ENCODE measurements around the gene CYP26C1.

CYP26C1 gene

DNA sequence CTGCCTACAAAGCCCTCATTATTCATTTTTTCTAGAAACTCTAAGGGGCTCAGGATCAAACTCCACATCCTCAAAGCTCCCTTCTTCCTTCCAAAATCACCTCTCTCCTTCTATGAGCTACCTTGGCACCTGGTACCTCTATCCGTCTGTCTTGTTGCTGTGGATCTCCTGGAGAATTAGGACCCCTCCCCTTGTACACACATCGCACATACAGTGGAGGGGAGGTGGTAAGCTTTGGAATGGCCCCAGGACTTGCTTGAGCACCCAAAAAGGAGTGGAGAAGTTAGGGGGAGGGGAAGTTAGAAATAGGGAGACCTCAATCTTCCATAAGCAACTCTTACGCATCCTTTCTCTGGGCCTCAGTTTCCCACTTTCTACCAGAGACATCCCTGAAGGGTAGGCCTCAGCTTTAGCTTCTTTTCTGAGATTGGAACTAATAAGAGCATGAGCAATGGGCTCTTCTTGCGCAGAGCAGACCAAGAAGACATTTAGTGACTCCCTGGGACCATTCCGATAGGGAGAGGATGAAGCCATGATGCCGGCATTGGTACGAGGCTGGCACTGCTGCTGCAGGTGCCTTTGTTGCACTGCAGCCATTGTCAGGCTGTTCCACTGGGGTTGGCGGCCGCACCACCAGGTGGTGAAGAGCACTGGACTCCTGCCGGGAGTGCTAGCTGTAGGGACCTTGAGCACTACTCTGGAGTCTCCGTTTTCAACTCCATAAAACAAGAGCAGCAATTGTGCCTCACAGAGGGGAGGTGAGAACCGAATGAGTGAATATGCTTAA is 4.5 kb downstream of the CYP26C1 start:
- TF ChIP-seq, protein P1, sequence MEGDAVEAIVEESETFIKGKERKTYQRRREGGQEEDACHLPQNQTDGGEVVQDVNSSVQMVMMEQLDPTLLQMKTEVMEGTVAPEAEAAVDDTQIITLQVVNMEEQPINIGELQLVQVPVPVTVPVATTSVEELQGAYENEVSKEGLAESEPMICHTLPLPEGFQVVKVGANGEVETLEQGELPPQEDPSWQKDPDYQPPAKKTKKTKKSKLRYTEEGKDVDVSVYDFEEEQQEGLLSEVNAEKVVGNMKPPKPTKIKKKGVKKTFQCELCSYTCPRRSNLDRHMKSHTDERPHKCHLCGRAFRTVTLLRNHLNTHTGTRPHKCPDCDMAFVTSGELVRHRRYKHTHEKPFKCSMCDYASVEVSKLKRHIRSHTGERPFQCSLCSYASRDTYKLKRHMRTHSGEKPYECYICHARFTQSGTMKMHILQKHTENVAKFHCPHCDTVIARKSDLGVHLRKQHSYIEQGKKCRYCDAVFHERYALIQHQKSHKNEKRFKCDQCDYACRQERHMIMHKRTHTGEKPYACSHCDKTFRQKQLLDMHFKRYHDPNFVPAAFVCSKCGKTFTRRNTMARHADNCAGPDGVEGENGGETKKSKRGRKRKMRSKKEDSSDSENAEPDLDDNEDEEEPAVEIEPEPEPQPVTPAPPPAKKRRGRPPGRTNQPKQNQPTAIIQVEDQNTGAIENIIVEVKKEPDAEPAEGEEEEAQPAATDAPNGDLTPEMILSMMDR (IDR thresholded peaks at IDR 0.05; ENCODE audit: insufficient read depth, low read depth, low read length, missing control alignments): no peak
- H3K4me3 ChIP-seq (ENCODE audit: low read length): no peak overlapping the region
- DNase-seq (ENCODE audit: low read depth): no peak

DNA sequence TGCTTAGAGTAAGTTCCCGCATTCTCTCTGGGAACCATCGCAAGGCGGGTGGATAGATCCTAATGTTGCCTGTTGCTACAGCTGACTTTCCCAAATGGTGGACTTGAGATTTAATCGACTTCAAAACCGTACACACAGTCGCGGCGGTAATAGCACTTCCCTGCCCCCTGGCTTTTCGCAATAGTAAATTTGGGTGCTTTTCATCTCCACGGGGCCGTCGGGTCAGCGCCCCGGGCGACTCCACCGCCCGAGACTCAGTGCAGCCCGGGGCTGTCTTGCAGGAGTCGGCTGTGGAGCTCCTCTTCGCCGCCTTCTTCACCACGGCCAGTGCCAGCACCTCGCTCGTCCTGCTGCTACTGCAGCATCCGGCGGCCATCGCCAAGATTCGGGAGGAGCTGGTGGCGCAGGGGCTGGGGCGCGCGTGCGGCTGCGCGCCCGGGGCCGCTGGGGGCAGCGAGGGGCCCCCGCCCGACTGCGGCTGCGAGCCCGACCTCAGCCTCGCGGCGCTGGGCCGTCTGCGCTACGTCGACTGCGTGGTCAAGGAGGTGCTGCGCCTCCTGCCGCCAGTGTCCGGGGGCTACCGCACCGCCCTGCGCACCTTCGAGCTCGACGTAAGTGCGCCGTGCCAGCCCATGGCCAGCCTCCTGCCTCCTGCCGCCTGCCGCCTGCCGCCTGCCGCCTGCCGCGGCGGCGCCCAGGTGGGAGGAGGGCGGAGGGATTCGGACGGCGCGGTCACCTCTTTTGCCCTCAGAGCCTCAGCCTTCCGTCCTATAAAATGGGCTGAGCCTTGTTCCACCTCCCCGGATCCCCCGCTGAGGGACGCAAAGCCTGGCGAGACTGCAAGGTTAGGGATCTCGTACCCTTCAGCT is 5.3 kb downstream of the CYP26C1 start:
- H3K4me3 ChIP-seq (ENCODE audit: low read length): no peak overlapping the region
- DNase-seq (ENCODE audit: low read depth): no peak
- TF ChIP-seq, protein P1 (IDR thresholded peaks at IDR 0.05; ENCODE audit: insufficient read depth, low read depth, low read length, missing control alignments): no peak

DNA sequence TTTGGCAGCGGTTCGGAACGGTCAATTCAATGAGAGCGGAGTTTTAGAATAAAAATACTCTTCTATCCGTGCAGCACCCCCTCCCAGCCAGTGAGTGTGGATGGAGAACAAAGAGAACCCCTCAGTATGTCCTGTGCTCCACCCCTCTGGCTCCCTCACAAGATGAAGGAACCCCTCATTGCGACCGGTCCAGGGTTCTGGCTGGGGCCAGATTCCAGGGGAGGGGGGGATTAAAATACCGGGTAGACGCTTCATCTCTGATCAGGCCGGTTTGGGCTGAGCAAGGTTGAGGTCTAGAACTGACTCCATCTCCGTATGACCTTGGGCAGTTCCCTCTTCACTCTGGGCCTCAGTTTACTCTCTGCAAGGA is 5.9 kb downstream of the CYP26C1 start:
- TF ChIP-seq, protein P1 (IDR thresholded peaks at IDR 0.05; ENCODE audit: insufficient read depth, low read depth, low read length, missing control alignments): no peak
- no peak overlapping the region for H3K4me3 ChIP-seq (ENCODE audit: low read length)
- DNase-seq (ENCODE audit: low read depth): no peak

DNA sequence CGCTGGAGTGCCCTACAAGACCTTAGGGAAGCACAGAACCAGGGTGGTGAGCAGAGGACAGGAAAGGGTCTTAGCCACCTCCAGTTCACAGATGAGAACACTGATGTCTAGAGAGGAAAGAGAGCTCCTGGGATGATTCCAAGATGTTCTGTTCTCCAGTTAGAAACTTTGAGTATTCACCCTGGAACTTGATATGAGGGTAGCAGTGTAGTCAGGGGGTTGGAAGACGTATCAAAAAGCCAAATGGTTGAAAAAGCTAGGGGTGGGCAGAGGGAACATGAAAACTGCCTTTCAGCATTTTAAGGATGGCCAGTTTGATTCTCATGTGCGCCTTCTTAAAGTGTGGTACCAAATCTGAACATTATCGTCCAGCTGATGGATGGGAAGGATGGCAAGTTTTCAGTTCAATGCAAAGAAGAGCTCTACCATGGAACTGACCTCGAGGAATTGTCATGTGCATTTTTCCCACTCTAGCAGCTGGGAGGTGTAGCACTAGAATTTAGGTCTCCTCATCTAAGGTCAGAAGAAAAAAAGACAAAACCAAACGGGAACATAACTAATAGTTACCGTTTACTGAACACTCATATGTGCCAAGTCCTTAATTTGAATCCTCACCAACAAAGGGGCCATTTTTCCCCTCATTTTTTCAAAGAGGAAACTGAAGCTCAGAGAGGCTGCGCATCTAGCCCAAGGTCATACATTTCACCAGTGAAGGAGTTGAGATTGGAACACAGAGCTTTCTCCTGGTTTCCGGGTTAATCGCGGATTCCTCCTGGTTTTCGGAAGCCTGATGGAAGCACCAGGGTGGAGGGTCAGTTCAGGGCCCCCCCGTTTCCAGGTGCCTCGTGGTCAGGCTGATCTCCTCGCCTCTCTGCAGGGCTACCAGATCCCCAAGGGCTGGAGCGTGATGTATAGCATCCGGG is 7.1 kb downstream of the CYP26C1 start:
- no peak overlapping the region for H3K4me3 ChIP-seq (ENCODE audit: low read length)
- DNase-seq (ENCODE audit: low read depth): no peak
- TF ChIP-seq, protein P1 (IDR thresholded peaks at IDR 0.05; ENCODE audit: insufficient read depth, low read depth, low read length, missing control alignments): no peak

DNA sequence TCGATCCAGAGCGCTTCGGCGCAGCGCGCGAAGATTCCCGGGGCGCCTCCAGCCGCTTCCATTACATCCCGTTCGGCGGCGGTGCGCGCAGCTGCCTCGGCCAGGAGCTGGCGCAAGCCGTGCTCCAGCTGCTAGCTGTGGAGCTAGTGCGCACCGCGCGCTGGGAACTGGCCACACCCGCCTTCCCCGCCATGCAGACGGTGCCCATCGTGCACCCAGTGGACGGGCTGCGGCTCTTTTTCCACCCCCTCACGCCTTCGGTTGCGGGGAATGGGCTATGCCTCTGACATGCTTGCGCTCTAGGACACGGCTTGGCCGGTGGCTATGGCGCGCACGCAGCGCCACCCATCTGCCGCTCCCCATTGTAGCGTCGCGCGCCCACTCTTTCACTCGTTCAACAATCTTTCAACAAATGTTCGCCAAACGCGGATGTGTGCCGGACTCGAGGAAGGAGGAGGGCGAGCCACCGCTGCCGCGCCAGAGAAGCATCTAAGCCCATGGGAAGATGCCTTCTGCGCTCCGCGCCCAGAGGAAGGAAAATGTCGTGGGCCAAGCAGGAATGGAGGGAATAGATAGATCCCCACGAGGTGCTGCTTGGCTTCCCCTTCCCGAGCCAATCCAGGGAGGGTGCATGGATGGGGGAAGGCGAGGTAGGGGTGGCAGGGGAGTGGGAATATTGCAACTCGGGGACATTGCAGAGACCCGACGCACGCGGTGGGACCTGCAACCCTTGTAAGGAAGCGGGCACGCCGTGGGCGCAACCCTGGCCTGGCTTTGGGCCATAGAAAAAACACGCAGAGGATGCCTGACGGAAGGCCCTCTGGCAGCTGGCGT is 8.0 kb downstream of the CYP26C1 start:
- no peak overlapping the region for H3K4me3 ChIP-seq (ENCODE audit: low read length)
- TF ChIP-seq, protein P1 (IDR thresholded peaks at IDR 0.05; ENCODE audit: insufficient read depth, low read depth, low read length, missing control alignments): no peak
- DNase-seq (ENCODE audit: low read depth): peak; percentile 46

DNA sequence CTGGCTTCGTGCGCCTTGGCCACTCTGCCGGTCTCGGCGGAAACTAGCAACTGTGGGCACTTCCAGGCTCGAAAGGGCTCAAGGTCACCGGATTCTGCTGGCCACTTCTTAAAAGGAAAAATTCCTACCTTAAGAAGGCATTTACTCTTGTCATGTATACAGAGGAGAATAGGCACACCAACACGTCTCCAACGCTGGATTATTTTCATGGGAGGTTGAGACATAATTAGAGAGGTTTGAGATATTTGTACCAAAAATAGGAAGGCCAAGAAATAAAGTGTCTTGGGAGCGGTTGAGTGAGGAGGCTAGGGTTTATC is 8.6 kb downstream of the CYP26C1 start:
- TF ChIP-seq, protein P1 (IDR thresholded peaks at IDR 0.05; ENCODE audit: insufficient read depth, low read depth, low read length, missing control alignments): no peak
- no peak overlapping the region for H3K4me3 ChIP-seq (ENCODE audit: low read length)
- no peak for DNase-seq (ENCODE audit: low read depth)
